Stimulated activated CD4-positive, alpha-beta T cell treated with anti-CD3 and anti-CD28 coated beads, Interleukin-12 subunit alpha, Interleukin-12 subunit beta, amount 100 ng/mL, for 48 hours (primary cell): ENCODE data around the gene OPRD1.

Source experiments
- DNase-seq, 3 donors: peaks; one replicate each; pipeline ENCODE4 v3.0.0-alpha.2; 2020; ENCODE audit warnings: low read depth in 2 of 3, low spot score in 1 of 3

OPRD1 gene

DNA sequence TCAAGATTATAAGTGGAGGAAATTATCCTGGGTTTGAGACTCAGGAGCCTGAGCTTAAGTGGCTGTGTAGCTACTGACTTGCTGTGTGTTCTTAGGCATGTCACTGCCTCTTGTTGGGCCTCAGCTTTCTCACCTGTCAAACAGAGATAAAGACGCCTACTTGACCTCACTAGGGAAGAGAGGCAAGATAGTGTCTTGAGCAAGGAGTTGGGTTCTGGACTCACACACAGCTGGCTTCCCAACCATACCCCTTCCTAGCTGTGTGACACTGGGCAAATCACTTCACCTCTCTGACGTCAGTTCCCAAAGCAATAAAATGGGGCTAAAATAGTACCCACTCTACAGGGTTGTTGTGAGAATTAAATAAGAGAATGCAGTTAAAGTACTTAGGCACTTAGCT is 90.8 kb downstream of the OPRD1 start:
- DNase-seq: no peak

DNA sequence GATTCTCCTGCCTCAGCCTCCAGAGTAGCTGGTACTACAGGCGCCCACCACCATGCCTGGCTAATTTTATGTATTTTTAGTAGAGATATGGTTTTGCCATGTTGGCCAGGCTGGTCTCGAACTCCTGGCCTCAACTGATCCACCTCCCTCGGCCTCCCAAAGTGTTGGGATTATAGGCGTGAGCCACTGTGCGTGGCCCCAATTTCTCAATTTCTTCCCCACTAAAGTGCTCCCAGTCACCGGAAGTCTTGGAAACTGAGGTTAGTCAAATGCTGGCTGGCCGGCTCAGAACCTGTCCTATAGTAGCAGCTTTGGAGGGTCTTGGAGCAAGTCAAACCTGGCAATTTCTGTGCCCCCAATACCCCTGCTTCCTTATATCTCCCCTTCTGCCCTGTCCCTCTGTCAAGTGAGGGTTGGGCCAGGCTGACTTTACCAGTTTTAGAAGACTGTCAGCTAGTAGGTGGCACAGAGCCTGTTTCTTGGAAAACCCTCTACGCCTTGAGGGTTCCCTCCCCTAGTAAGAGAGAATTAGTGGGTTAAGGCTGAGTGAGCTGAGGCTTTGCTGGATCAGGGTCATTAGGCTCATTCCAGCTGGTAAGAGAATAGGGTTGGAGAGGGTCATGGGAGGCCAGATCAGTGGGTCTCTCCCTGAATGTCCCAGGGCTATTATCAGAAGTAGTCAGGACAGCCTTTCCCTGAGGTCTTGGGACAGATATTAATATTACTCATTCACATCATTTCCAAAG is 94.1 kb downstream of the OPRD1 start:
- no peak for DNase-seq

DNA sequence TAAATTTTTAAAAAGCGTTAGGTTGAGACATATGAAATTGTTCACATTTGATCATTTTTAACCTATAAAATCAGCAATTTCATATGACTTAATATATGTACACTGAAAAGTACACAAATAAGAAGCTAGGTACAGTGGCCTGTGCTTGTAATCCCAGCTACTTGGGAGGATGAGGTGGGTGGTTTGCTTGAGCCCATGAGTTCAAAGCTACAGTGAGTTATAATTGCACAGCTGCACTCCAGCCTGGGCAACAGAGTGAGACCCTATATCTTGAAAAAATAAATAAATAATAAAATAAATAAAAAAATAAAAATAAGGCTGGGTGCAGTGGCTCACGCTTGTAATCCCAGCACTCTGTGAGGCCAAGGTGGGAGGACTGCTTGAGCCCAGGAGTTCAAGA is 97.2 kb downstream of the OPRD1 start:
- DNase-seq: no peak

DNA sequence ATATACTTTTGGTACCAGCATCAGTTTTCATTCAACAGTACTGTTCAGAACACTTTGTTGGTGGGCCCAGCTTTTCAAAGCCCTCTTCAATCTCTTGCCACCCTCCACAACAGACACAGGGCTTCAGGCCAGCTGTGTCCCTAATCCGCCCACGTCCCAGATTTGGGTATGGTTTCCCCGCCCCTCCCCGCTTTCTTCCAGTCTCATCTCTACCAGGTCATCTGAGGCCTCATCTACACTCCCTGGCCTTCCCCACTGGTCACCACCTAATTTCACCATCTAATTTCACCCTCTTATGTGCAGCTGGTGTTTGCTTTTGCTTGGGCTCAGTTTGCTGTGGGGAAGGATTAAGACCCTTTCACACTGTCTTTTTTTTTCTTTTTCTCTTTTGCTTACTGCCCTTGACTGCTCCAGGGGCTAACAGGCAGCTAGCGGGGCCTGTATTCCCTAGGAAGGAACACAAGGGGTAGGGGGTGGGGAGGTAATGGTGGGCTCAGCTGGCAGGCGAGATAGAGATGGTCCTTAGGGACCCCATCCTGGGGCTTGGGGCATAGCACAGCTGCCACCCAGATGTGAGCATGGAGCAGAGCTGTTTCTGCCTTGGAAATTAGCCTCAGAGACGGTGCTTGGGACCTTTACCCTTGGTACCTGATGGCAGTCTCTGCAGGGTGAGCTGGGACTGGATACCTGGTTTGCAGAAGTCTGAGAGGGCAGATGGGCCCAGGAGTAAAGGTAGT is 98.6 kb downstream of the OPRD1 start:
- DNase-seq: no peak

DNA sequence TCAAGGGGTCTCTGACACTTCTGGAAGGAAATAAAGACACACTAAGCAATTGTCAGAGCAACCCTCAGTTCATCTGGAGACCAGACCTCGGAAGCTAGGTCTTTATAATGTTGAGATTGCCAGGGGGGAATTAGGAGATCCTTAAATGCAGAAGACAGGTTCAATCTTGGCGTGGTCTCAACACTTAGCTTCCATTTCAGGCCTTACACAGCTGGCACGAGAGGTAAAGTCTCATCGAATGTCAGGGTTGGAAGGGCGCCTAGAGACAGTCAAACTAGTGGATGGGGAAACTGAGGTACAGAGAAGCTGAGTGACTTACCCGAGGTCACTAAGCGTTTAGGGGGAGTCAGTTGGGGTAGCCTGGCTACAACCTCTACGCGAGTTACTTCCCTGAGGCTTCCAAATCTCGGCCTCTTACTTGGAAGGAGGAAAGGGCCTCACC is 101.8 kb downstream of the OPRD1 start:
- DNase-seq: no peak

GRCh38 chr1:28914228-28915030 is 102.5 kb downstream of the OPRD1 start, which contains the start of gene EPB41:
Gene EPB41 (plus strand): TSS chr1:28914569. CDS start chr1:28987438, 72,869 bp downstream.
- DNase-seq: peak; percentile 80 to 90 (median 83)

DNA sequence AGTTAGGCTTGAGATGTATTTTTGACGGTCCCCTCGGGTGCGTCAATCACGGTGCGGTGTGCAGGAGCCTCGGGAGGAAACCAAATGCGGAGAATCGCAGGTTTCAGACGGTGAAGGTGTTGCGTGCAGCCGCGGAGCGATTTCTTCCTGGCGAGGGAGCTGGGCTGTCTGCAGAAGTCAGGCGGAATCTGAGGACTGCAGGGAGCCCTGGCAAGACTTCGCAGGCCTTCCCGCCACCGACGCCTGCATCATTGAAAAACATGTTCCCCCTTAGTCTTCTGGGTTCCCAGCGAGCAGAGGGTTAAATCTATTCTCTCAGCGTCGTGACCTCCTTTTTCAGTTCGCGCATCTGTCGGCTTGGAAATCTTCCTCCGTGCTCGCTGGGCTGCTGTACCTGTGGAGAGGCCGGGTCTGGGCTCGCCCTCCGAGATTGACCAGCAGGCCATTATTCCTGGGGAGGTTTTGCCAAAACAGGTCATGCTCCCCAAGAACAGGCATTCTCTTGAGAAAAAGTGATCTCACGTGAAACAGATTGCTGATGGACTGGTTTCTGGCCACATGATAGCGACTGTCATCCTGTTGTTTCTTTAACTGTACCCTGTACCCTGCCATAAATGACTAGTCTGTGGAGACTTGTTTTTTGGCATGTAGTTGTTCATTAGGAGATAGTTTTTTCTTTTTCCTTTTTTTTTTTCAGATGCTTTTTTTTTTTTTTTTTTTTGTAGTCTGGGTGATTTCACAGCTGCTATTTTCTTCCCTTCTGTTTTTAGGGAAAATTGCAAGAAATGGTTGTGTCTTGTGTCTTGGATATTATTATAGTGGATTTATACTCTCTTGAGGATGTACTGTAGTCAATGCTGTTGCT is 103.3 kb downstream of the OPRD1 start:
- DNase-seq: peak; percentile 20 to 33 (median 32)

DNA sequence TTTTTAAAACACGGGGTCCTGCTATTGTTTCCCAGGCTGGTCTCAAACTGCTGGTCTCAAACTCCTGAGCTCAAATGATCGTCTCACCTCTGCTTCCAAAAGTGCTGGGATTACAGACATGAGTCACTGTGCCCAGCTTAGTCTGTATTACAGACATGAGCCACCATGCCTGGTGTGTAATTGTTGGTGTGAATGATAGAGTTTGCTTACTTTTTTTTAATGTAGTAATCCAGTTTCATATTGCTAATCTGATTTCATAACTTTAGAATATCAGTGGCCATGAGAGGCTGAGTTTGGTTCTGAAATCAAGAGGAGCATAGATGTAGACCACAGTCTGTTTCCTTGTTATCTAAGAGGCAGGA is 105.8 kb downstream of the OPRD1 start:
- peak in 2 of 3 donors; percentile 8 to 34 for DNase-seq
